Measurements from ENCODE around the gene COPG2. TPM values are rescaled to one million over a fixed set of nuclear protein-coding genes. Genes with fewer than 3 reads are reported as not detected.

COPG2 gene
- total RNA-seq, 2 donors from 2014 or later = 27.5 to 27.8 TPM

DNA sequence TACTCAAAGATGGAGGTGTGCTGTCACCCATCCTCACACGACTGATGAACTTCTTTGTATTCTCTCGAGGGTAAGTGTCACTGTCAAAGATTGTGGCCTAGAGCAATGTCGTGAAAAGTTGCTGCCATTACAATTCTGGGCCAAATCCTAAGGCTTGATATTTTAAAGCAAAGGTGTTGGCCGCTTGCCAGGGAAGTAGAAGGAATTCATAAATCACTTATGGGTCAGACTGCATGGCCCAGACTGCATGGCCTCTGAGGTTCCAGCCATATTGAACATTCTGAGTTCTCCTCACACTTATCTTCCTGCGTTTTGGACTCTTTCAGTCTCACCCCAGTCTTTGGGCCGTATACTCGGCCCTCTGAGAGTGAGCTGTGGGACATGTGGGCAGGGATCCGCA, 168.1 kb downstream of the COPG2 start:
- no peaks in the 10 kb centered on the region for H3K9me3 Mint-ChIP-seq
- no peak overlapping the region for H3K4me3 Mint-ChIP-seq
- H3K27ac Mint-ChIP-seq = no peak overlapping the region
- no peak for ATAC-seq (replicated peaks in 1 of 2)
- DNase-seq = no peak
- H3K36me3 Mint-ChIP-seq (ENCODE audit: insufficient read depth in 2 of 2) = no peaks in the 10 kb centered on the region
- H3K4me1 Mint-ChIP-seq (ENCODE audit: low read depth) = peaks cover 3% of the 10 kb centered on the region
- H3K27me3 Mint-ChIP-seq (ENCODE audit: low read depth) = no peaks in the 10 kb centered on the region

DNA sequence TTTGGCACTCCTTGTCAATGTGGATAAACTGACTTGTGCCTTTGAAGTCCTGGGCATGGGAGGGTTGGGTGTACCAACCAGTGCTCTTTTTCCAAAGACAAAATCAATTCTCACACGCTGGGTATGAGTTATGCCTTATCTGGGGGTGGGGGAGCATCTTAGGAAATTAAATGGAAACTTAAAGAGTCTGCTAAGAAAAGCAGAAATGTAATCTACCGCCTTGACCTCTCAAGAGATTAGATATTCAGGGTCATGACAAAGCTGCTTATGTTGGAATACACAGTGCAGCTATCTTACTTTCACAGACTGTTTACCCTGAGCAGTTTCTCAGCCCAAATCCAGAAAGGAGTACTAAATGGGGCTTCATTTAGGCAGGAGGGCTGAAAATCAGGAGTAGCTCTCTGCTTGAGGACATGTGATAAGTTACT, 174.1 kb downstream of the COPG2 start:
- H3K4me1 Mint-ChIP-seq (ENCODE audit: low read depth) = peaks cover 18% of the 10 kb centered on the region
- H3K4me3 Mint-ChIP-seq = no peak overlapping the region
- H3K27ac Mint-ChIP-seq = no peak overlapping the region
- H3K9me3 Mint-ChIP-seq = no peaks in the 10 kb centered on the region
- H3K27me3 Mint-ChIP-seq (ENCODE audit: low read depth) = peaks cover 41% of the 10 kb centered on the region
- no peaks in the 10 kb centered on the region for H3K36me3 Mint-ChIP-seq (ENCODE audit: insufficient read depth in 2 of 2)
- DNase-seq (no peak), ATAC-seq (replicated peaks in 1 of 2) (no peak)

DNA sequence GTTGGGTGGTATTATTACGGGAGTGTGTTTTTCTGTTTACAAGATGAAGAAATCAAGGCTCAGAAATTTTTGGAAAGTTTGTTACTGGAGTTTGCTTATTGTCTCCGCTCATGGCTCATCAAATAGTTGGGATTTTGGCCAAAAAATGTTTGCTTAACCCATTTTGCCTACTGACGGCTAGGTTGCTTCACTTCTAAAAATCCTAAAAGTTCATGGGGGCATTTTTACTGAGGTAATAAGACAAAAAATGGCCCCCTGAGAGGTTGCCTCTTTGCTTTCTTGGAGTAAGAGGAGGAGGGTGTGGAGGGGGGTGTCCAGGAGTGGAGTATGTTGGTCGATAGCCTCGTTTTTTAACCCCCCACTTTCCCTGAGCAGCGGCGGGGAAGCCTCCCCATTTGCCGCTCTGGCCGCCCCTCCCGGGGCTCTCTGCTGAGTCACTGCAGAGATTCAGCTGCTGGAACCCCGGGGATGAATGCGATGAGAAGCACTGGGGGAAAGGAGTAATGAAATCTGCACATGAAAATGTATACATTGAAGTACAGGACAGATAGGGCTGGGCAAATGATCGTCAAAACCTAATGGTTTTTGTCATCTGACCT, 175.2 kb downstream of the COPG2 start:
- Mint-ChIP-seq H3K27ac (no peak overlapping the region), H3K4me1 (ENCODE audit: low read depth) (peaks cover 18% of the 10 kb centered on the region), H3K36me3 (ENCODE audit: insufficient read depth in 2 of 2) (no peaks in the 10 kb centered on the region), H3K4me3 (peak overlapping the region; percentile 59 to 78), H3K9me3 (no peaks in the 10 kb centered on the region), H3K27me3 (ENCODE audit: low read depth) (peaks cover 46% of the 10 kb centered on the region)
- DNase-seq (no peak), ATAC-seq (replicated peaks in 1 of 2) (no peak)

DNA sequence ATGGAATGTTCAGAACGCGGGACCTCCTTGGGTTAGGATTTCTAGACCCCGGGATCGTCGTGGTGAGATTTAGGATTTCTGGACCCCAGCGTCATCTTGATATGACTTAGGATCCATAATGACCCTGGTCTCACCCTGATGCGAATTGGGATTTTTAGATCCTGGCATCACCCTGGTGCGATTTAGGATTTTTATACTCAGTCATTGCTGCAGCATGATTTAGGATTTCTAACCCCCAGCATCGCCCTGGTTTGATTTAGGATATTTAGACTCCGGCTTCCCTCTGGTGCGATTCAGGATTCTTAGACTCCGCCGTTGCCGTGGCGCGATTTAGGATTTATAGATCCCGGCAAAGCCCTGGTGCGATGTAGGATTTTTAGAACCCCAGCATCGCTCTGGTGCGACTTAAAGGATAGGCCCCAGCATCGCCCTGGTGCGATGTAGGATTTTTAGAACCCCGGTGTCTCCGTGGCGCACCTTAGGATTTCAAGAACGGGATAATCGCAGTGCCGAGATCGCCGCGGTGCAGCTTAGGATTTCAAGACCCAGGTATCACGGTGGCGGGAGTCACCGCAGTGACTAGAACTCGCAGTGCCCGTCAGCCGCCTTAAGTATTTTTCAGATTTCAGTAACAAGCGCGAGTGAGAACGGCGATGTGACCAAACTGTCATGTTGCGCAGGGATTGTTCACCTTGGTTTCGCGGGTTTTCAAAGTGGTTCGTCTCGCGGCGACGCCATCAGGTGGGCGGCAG, 175.8 kb downstream of the COPG2 start:
- ATAC-seq (replicated peaks in 1 of 2) (no peak), DNase-seq (no peak)
- peak overlapping the region; percentile 59 to 78 for H3K4me3 Mint-ChIP-seq
- H3K36me3 Mint-ChIP-seq (ENCODE audit: insufficient read depth in 2 of 2) = no peaks in the 10 kb centered on the region
- H3K9me3 Mint-ChIP-seq = no peaks in the 10 kb centered on the region
- H3K27ac Mint-ChIP-seq = no peak overlapping the region
- H3K4me1 Mint-ChIP-seq (ENCODE audit: low read depth) = peaks cover 18% of the 10 kb centered on the region
- H3K27me3 Mint-ChIP-seq (ENCODE audit: low read depth) = peaks cover 49% of the 10 kb centered on the region

DNA sequence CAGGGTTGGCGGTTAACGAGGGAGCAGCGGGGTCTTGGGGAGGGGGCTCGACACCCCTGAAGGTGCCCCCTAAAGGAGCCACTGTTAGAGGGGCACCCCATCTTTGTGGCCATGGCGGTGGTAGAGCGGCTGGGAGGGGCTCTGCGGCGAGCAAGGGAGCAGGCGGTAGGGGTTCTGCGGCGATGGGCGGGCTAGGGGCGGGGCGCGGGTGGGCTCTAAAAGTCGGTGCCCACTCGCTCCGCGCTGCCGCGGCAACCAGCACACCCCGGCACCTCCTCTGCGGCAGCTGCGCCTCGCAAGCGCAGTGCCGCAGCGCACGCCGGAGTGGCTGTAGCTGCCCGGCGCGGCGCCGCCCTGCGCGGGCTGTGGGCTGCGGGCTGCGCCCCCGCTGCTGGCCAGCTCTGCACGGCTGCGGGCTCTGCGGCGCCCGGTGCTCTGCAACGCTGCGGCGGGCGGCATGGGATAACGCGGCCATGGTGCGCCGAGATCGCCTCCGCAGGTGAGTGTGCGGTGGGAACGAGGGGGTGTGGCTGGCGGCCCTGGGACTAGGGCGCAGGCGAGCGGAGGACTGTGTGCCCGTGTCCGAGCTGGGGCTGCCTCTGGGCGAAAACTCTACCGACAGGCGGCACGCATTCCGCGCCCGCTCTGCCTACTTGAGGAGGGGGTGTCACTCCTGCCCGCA, 176.6 kb downstream of the COPG2 start, which contains the start of gene MEST:
Gene MEST (plus strand): TSS at position 245 of the 682 bp plus-strand sequence. CDS start 229 bp downstream, at position 474.
- Mint-ChIP-seq H3K4me3 (peak within 1 kb of the TSS; percentile 81), H3K27me3 (ENCODE audit: low read depth) (peaks cover 54% of the 10 kb centered on the region), H3K4me1 (ENCODE audit: low read depth) (peaks cover 21% of the 10 kb centered on the region), H3K36me3 (ENCODE audit: insufficient read depth in 2 of 2) (no peaks in the 10 kb centered on the region), H3K9me3 (no peaks in the 10 kb centered on the region), H3K27ac (no peak within 1 kb of the TSS)
- DNase-seq = peak; percentile 8 to 12
- ATAC-seq (replicated peaks in 1 of 2) = peak; percentile 53 to 56

DNA sequence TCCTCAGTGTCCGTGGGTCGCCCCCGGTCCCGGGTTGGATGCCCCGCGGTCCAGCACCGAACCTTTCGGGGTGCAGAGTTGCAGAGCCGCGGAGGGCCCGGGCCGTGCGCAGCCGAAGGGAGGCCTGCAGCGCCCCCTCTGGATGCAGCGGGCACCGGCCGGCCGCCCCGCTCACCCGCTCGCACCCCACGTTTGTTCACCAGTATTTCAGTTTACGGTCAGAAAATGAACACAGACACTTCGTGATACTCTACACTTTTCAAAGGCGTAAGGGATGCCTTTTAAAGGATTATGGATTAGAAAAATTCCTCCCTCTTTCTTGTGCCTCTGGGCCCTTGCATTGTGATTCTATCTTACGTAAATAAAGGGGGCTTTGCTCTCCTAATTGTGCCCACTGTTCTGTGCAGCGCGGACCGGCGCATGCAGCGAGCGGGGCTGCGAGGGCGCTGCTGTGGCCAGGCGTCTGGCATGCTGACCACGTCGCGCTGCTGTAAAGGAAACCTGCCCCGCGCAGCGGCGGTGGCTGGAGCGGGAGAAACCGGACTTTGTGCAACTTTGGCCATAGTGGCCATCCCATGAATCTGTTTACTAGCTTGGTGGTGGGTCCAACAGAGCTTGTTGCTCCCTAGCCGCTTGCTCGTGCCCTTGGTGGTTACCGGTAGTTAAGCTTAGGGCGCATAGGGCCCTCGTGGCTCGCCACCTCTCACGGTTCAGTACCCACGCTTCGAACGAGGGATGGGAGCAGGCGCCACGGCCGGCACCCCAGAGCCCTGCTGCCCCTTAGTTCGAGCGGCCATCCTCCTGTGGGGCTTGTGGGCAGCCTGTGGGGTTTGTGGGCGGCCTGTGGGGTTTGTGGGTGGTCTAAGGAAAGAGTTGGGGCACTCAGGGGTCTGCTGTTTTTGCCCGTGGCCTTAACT, 177.4 kb downstream of the COPG2 start:
- peaks cover 59% of the 10 kb centered on the region for H3K27me3 Mint-ChIP-seq (ENCODE audit: low read depth)
- H3K9me3 Mint-ChIP-seq = no peaks in the 10 kb centered on the region

DNA sequence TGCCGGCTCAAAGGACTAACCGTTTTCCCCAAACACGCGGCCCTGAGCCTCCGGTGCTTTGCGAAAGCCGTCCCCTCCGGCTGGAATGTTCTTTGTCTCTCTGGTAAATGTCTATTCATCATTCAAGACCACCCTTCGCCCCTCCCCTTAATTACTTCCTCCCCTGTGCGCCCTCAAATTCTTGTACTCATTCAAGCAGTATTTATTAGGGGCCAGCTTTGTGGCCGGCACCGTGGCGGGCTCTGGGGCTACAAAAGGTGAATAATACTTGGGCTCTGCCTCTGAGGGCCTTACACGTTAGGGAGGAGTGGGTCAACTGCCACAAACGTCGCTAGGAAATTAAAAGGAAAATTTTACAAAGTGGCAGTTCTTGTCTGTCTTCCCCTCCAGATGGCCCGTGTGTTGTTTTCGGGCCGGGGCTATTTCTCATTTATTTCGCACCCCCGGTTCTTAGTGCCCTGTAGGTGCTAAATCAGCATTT, 178.2 kb downstream of the COPG2 start:
- no peaks in the 10 kb centered on the region for H3K9me3 Mint-ChIP-seq
- peaks cover 67% of the 10 kb centered on the region for H3K27me3 Mint-ChIP-seq (ENCODE audit: low read depth)
- H3K4me1 Mint-ChIP-seq (ENCODE audit: low read depth) = peaks cover 37% of the 10 kb centered on the region
- H3K36me3 Mint-ChIP-seq (ENCODE audit: insufficient read depth in 2 of 2) = peaks cover 0 to under 1% of the 10 kb centered on the region in 2 donors
- no peak overlapping the region for H3K4me3 Mint-ChIP-seq
- DNase-seq (no peak), ATAC-seq (replicated peaks in 1 of 2) (no peak)
- H3K27ac Mint-ChIP-seq = no peak overlapping the region

More for the DNA sequence above, 177.4 kb downstream of the COPG2 start:
- DNase-seq (peak; percentile 56 to 64), ATAC-seq (replicated peaks in 1 of 2) (peak; percentile 50 to 59)
- Mint-ChIP-seq H3K36me3 (ENCODE audit: insufficient read depth in 2 of 2) (no peaks in the 10 kb centered on the region), H3K27ac (no peak overlapping the region), H3K4me3 (peak overlapping the region; percentile 81), H3K4me1 (ENCODE audit: low read depth) (peaks cover 29% of the 10 kb centered on the region)

DNA sequence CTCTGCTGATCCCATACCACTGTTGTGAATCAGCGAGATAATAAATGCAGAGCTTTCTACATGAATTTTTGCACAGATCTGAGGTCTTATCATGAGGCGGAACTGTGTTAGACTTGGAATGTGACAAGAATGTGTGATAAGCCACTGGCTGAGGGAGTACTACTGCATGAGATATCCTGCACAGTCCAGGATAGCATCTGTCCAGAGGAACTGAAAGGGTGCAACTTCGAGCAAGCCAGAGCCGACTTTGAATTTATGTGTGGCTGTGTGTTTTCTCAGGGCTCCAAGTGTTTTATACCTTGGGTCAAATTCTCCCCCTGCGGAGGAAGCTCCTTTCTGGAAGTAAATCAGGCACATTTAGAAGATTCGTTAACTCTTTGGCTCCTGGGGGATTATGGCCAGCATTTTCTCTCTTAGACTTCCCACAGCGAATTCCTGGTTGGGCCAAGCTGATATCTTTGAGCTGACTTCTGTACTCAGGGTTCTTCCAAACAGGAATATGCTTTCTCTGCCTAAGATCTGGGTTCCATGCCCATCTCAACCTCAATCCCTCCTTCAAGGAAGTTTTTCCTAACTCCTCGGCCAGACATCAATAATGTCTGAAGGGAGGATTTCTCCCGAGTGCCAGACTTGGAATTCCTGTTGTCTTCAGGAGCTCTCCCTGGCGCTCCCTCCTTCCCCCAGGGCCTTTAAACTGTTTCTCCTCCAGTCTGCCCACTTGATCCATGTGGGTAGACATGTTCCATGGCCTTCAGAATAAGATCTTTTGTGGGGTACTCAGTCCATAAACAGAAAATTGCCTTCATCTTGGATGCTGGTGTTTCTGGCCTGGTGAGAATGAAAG, 179.2 kb downstream of the COPG2 start:
- Mint-ChIP-seq H3K36me3 (ENCODE audit: insufficient read depth in 2 of 2) (peaks cover 0 to 2% of the 10 kb centered on the region in 2 donors), H3K27ac (no peak overlapping the region), H3K27me3 (ENCODE audit: low read depth) (peaks cover 72% of the 10 kb centered on the region), H3K4me3 (no peak overlapping the region), H3K4me1 (ENCODE audit: low read depth) (peaks cover 42% of the 10 kb centered on the region), H3K9me3 (no peaks in the 10 kb centered on the region)
- ATAC-seq (replicated peaks in 1 of 2) = no peak
- DNase-seq = no peak

DNA sequence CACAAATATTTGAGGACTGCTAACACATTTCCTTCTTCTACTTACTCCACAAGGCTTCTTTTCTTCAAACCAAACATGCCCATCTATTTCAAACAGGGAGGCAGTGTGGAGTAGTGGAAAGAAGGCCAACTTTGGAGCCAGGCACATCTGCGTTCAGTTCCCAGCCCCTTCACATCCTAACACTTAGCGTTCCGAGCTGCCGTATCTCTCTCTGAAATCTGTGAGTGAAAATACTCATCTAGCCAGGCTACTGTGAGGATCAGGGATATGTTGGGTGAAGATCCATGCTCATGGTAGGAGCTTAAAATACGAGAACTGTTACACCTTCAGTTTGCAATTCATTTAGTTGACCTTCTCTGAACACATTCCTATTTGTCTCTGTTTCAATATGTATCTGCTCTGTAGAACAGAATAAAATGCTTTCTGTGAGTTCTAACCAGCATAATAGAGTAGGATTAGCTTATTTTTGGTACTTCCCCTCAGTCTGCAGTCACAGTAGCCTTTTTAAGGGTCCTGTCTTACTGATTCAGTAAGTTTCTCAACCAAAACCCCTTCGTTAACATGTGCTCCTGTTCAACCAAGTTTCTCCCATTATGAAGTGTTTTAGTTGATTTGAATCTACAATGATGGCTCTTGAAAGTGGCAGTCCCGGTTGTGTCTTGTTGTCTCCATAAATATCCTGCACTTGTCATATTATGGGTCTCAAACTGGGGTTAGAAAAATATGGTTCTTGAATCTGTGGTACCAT, 180.0 kb downstream of the COPG2 start:
- Mint-ChIP-seq H3K36me3 (ENCODE audit: insufficient read depth in 2 of 2) (peaks cover 0 to 2% of the 10 kb centered on the region in 2 donors), H3K4me3 (no peak overlapping the region), H3K27me3 (ENCODE audit: low read depth) (peaks cover 72% of the 10 kb centered on the region), H3K27ac (no peak overlapping the region), H3K9me3 (no peaks in the 10 kb centered on the region), H3K4me1 (ENCODE audit: low read depth) (peaks cover 42% of the 10 kb centered on the region)
- DNase-seq (no peak), ATAC-seq (replicated peaks in 1 of 2) (no peak)

DNA sequence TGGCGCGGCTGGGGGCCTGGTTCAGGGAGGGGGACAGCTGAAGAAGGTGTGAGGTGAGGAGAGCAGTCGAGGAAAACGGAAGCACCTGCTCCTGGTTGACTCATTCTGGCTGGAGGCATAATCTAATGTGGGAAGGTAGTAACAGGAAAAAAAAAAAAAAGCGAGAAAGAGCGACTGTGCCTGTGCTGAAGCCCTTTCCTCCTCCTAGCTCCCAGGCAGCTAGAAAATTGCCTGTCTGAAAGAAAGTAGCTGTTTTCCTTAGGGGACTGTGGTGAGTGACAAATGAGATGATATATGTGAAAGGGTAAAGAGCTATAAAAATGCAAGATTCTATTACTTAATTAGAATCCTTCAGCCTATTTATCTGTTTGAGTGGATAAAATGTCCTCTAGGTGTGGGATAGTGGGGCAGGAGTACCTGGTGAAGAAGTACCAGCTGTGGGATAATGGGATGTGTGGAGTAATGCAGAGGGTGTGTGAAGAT, 181.6 kb downstream of the COPG2 start:
- ATAC-seq (replicated peaks in 1 of 2) (no peak), DNase-seq (no peak)
- Mint-ChIP-seq H3K27me3 (ENCODE audit: low read depth) (peaks cover 65% of the 10 kb centered on the region), H3K36me3 (ENCODE audit: insufficient read depth in 2 of 2) (peaks cover 0 to 2% of the 10 kb centered on the region in 2 donors), H3K4me1 (ENCODE audit: low read depth) (peaks cover 34% of the 10 kb centered on the region), H3K9me3 (no peaks in the 10 kb centered on the region), H3K4me3 (peak overlapping the region; percentile 87 to 89), H3K27ac (no peak overlapping the region)

Measured in activated T-cell treated with anti-CD3 and anti-CD28 coated beads, Interleukin-2, amount 50 U/mL, for 72 hours (primary cell).